Fibroblast of skin of scalp (primary cell): Measurements from ENCODE around the gene BIRC7.
"Not testable (repeated sequence)": the region's sequence is repeated elsewhere in the genome, so short reads cannot be mapped to it uniquely, and the experiment has no call there.

Experiments used
- DNase-seq: peaks from one replicate; pipeline ENCODE4 v3.0.0-alpha.2; 2013

The BIRC7 gene

GRCh38 chr20:63208346-63208909 is 27.3 kb upstream of the BIRC7 start:
- DNase-seq: no peak

GRCh38 chr20:63210011-63210605 is 25.6 kb upstream of the BIRC7 start:
- DNase-seq: no peak

- DNase-seq: no peak
Observed at GRCh38 chr20:63212393-63212730, 23.3 kb upstream of the BIRC7 start.

GRCh38 chr20:63212792-63213191 is 22.9 kb upstream of the BIRC7 start:
- no peak for DNase-seq

- no peak for DNase-seq
Observed at GRCh38 chr20:63214514-63214913, 21.2 kb upstream of the BIRC7 start.

- DNase-seq: peak; percentile 44
Observed at GRCh38 chr20:63215101-63216040, 20.3 kb upstream of the BIRC7 start.

- DNase-seq: peak; percentile 94
Observed at GRCh38 chr20:63216041-63216848, 19.5 kb upstream of the BIRC7 start, which contains the start of gene YTHDF1. Gene YTHDF1, minus strand, starts transcription at chr20:63216131. Its CDS starts 239 bp downstream, at chr20:63215892.

- DNase-seq: no peak
Observed at GRCh38 chr20:63216849-63217471, 18.7 kb upstream of the BIRC7 start.

GRCh38 chr20:63217706-63218105 is 18.0 kb upstream of the BIRC7 start:
- no peak for DNase-seq

- DNase-seq: no peak
Observed at GRCh38 chr20:63218701-63219446, 16.8 kb upstream of the BIRC7 start.

- no peak for DNase-seq
Observed at GRCh38 chr20:63219447-63219821, 16.3 kb upstream of the BIRC7 start.

GRCh38 chr20:63219866-63220521 is 15.7 kb upstream of the BIRC7 start:
- DNase-seq: no peak

- DNase-seq: no peak
Observed at GRCh38 chr20:63220696-63221399, 14.9 kb upstream of the BIRC7 start.

GRCh38 chr20:63221400-63222053 is 14.2 kb upstream of the BIRC7 start:
- DNase-seq: not testable (repeated sequence)

GRCh38 chr20:63222541-63222940 is 13.2 kb upstream of the BIRC7 start:
- no peak for DNase-seq

- DNase-seq: peak; percentile 38
Observed at GRCh38 chr20:63223121-63223825, 12.4 kb upstream of the BIRC7 start.

GRCh38 chr20:63223826-63224207 is 11.9 kb upstream of the BIRC7 start:
- no peak for DNase-seq

- DNase-seq: peak; percentile 56
Observed at GRCh38 chr20:63224412-63225081, 11.2 kb upstream of the BIRC7 start.

- DNase-seq: no peak
Observed at GRCh38 chr20:63225082-63225454, 10.6 kb upstream of the BIRC7 start.
